Calu3 (cell line): ENCODE results near the gene STRBP. TPM values are rescaled to one million over a fixed set of nuclear protein-coding genes. Genes with fewer than 3 reads are reported as not detected.

Experiments used
- BruUV-seq: library from RNA; stranded (reverse); fragments of 400-500 nt; replicated peaks from 2 replicates; lab custom pipeline; 2021; lab: Mats Ljungman, UMichigan
- CTCF ChIA-PET: fragments of 300-600 bp; sonication (Branson Sonifier 250); formaldehyde crosslinking; loops from one replicate; lab custom pipeline; 2022; ENCODE audit warnings: antibody characterized with exemption; lab: Charles Lee
- DNase-seq: peaks from one replicate; pipeline ENCODE4 v3.0.0; 2022
- H3K27ac Mint-ChIP-seq: one replicate; pipeline ENCODE4 v1.8.0; 2022; ENCODE audit warnings: mixed read lengths; ENCODE audit not compliant: unreplicated experiment
- H3K27me3 Mint-ChIP-seq: one replicate; pipeline ENCODE4 v1.8.0; 2022; ENCODE audit warnings: mixed read lengths; ENCODE audit not compliant: unreplicated experiment
- H3K36me3 Mint-ChIP-seq: one replicate; pipeline ENCODE4 v1.8.0; 2022; ENCODE audit warnings: mild to moderate bottlenecking, moderate library complexity, mixed read lengths; ENCODE audit not compliant: insufficient read depth, unreplicated experiment
- H3K4me1 Mint-ChIP-seq: one replicate; pipeline ENCODE4 v1.8.0; 2022; ENCODE audit warnings: mild to moderate bottlenecking, low read depth, mixed read lengths; ENCODE audit not compliant: unreplicated experiment
- H3K4me3 Mint-ChIP-seq: one replicate; pipeline ENCODE4 v1.8.0; 2022; ENCODE audit warnings: mild to moderate bottlenecking, low read depth, moderate library complexity, mixed read lengths; ENCODE audit not compliant: unreplicated experiment
- H3K9me3 Mint-ChIP-seq: one replicate; pipeline ENCODE4 v1.8.0; 2022; ENCODE audit warnings: low read depth, mixed read lengths; ENCODE audit not compliant: unreplicated experiment
- intact Hi-C: fragments of 100-400 bp; cut with micrococcal nuclease; formaldehyde crosslinking; loops from one replicate; pipeline ENCODE4 v1.10.0; 2022; ENCODE audit not compliant: unreplicated experiment
- total RNA-seq: library from RNA; stranded (reverse); gene quantifications from 2 replicates; pipeline ENCODE4 v1.2.3, GENCODE V29; 2022
- TF ChIP-seq, protein P1 (sequence below): fragments of 200-600 bp; IDR thresholded peaks from one replicate; pipeline ENCODE4 v1.8.0; 2022; ENCODE audit warnings: antibody characterized with exemption; ENCODE audit not compliant: unreplicated experiment

The STRBP gene
- total RNA-seq, 1 experiment from 2014 or later: 27.3 TPM

DNA sequence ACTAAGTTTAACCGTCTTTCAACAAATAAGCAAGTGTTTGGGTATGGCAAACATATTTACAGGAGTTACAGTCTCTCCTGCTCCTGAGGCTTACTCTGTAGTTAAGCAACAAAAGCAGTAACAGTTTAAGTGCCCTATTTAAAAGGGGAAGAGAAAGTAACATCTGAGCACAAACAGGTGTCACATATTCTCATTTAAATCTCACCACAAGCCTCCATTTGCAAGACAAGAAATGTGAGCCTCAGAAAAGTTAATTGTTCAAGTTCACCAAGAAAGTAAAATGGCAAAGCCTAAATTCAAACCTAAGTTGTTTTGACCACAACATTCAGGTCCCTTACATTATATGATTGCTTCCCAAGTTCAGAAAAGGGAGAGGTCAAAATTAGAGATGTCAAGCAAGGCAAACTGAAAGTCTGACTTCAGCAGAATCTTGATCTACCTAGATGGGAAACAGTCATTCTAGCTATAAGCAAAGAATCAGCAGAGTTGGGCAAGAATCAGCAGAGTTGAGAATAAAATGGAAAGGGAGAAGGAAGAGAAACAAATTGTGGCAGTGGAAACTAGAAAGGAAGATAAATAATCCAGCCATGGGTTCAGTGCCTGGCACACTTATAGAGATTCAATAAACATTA is 93.4 kb downstream of the STRBP start:
- no peak for DNase-seq
- H3K27ac Mint-ChIP-seq: no peak overlapping the region
- no TSS peak for BruUV-seq
- H3K27me3 Mint-ChIP-seq: no peaks in the 10 kb centered on the region
- no peaks in the 10 kb centered on the region for H3K9me3 Mint-ChIP-seq
- H3K4me1 Mint-ChIP-seq: peaks cover 18% of the 10 kb centered on the region
- intact Hi-C loops: no loop called here
- CTCF ChIA-PET: no interaction called here
- TF ChIP-seq, protein P1, sequence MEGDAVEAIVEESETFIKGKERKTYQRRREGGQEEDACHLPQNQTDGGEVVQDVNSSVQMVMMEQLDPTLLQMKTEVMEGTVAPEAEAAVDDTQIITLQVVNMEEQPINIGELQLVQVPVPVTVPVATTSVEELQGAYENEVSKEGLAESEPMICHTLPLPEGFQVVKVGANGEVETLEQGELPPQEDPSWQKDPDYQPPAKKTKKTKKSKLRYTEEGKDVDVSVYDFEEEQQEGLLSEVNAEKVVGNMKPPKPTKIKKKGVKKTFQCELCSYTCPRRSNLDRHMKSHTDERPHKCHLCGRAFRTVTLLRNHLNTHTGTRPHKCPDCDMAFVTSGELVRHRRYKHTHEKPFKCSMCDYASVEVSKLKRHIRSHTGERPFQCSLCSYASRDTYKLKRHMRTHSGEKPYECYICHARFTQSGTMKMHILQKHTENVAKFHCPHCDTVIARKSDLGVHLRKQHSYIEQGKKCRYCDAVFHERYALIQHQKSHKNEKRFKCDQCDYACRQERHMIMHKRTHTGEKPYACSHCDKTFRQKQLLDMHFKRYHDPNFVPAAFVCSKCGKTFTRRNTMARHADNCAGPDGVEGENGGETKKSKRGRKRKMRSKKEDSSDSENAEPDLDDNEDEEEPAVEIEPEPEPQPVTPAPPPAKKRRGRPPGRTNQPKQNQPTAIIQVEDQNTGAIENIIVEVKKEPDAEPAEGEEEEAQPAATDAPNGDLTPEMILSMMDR: no peak
- no peak overlapping the region for H3K4me3 Mint-ChIP-seq
- H3K36me3 Mint-ChIP-seq: no peaks in the 10 kb centered on the region

DNA sequence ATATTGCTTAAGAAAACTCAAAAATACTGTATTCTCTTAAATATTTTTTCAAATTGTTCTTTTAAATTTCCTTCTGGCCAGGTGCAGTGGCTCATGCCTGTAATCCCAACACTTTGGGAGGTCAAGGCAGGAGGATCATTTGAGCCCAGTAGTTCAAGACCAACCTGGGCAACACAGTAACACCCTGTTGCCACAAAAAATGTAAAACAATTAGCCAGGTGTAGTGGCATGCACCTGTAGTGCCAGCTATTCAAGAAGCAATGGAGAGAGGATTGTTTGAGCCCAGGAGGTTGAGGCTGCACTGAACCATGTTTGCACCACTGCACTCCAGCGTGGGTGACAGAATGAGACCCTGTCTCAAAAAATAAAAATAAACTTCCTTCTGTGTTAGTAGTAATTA is 94.3 kb downstream of the STRBP start:
- DNase-seq: no peak
- CTCF ChIA-PET: no interaction called here
- Mint-ChIP-seq H3K36me3 (no peaks in the 10 kb centered on the region), H3K9me3 (no peaks in the 10 kb centered on the region), H3K27ac (no peak overlapping the region), H3K4me3 (no peak overlapping the region), H3K4me1 (peaks cover 18% of the 10 kb centered on the region), H3K27me3 (no peaks in the 10 kb centered on the region)
- no TSS peak for BruUV-seq
- intact Hi-C loops: no loop called here
- TF ChIP-seq, protein P1: no peak

DNA sequence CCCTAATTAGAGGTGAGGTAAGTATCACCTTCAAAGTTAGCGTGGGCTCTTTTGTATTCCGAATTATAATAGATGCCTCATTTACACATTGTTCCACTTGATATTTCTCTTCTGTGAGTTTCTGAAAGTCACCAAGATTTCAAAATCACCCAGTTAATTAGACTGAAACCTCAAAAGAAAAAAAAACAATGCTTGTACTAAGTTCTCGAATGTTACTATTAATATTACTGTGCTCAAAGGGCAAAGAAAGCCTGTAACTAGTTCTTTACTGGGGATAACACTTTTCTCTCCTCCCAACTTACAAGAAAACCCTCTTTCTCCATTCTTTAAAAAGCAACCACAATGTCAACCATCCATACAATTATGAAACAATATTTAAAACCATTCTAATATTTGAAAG is 98.5 kb downstream of the STRBP start:
- Mint-ChIP-seq H3K36me3 (no peaks in the 10 kb centered on the region), H3K27me3 (no peaks in the 10 kb centered on the region), H3K9me3 (no peaks in the 10 kb centered on the region), H3K4me3 (no peak overlapping the region), H3K27ac (no peak overlapping the region), H3K4me1 (peaks cover 2% of the 10 kb centered on the region)
- TF ChIP-seq, protein P1: no peak
- no TSS peak for BruUV-seq
- no peak for DNase-seq
- CTCF ChIA-PET: no interaction called here
- intact Hi-C loops: no loop called here

DNA sequence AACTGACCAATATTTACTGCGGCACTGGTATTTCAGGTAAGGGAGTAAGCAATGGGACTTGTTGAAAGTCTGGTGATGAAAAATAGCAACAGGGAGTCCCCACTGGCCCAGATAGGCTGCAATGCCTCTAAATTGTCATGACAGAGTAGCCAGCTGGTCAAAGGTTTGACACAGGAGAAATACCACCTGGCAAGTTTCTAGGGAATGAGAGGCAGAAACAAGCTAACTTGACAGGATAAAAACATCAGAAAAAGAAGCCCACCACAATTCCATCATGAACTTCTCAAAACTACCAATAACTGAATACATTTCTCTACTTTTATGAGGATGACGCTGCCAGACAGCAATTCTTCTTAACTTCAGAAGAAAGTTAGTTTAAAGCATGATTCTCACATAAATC is 99.8 kb downstream of the STRBP start:
- no peaks in the 10 kb centered on the region for H3K9me3 Mint-ChIP-seq
- TF ChIP-seq, protein P1: no peak
- no peaks in the 10 kb centered on the region for H3K36me3 Mint-ChIP-seq
- H3K4me3 Mint-ChIP-seq: no peak overlapping the region
- no peak for DNase-seq
- no peak overlapping the region for H3K27ac Mint-ChIP-seq
- H3K4me1 Mint-ChIP-seq: no peaks in the 10 kb centered on the region
- intact Hi-C loops: no loop called here
- CTCF ChIA-PET: no interaction called here
- no TSS peak for BruUV-seq
- no peaks in the 10 kb centered on the region for H3K27me3 Mint-ChIP-seq
